Naive thymus-derived CD4-positive, alpha-beta T cell (primary cell): ENCODE measurements around the gene CNNM2. TPM values are rescaled to one million over a fixed set of nuclear protein-coding genes. Genes with fewer than 3 reads are reported as not detected.
A peak's percentile ranks its signal among the peaks of the same experiment; 100 is the strongest.
"Not testable (repeated sequence)": the region's sequence is repeated elsewhere in the genome, so short reads cannot be mapped to it uniquely, and the experiment has no call there.

Experiments used
- ATAC-seq: fragments of 150-1000 bp; cut with Tn5 transposase; 2 replicates; pipeline ENCODE4 v1.10.0; 2021; ENCODE audit warnings: mild to moderate bottlenecking, moderate library complexity
- CTCF ChIA-PET: fragments of 350-600 bp; sonication (Branson Sonifier 250); formaldehyde crosslinking; loops from one replicate; lab custom pipeline; 2021; ENCODE audit warnings: antibody characterized with exemption; lab: Charles Lee
- POLR2A ChIA-PET: fragments of 350-600 bp; sonication (Branson Sonifier 250); formaldehyde crosslinking; loops from one replicate; lab custom pipeline; 2021; ENCODE audit warnings: antibody characterized with exemption, inconsistent platforms; lab: Charles Lee
- DNase-seq, 9 donors: peaks; one replicate each; pipeline versions ENCODE4 v3.0.0 to v3.0.0-alpha.2; 2020 to 2022; ENCODE audit warnings: mixed read lengths in 1 of 9
- H3K27ac ChIP-seq: one replicate; pipeline ENCODE4 v1.7.0; 2013; ENCODE audit warnings: mild to moderate bottlenecking, low read depth, low read length, moderate library complexity
- H3K27me3 ChIP-seq, 2 donors: one replicate each; pipeline ENCODE4 v1.7.0; 2013; ENCODE audit warnings: low read length in 2 of 2, mild to moderate bottlenecking in 2 of 2, moderate library complexity in 2 of 2; ENCODE audit not compliant: control insufficient read depth in 2 of 2, insufficient read depth in 2 of 2
- H3K36me3 ChIP-seq, 3 experiments: 1 replicate in 2 of 3; 2 replicates in 1 of 3; pipeline ENCODE4 v1.7.0; 2013; ENCODE audit warnings: low read length in 3 of 3, mild to moderate bottlenecking in 3 of 3, moderate library complexity in 1 of 3; ENCODE audit not compliant: insufficient read depth in 3 of 3, control insufficient read depth in 2 of 3
- H3K4me1 ChIP-seq, 2 donors: one replicate each; pipeline ENCODE4 v1.7.0; 2013; ENCODE audit warnings: low read length in 2 of 2, mild to moderate bottlenecking in 2 of 2, moderate library complexity in 1 of 2; ENCODE audit not compliant: control insufficient read depth in 2 of 2, insufficient read depth in 2 of 2
- H3K4me3 ChIP-seq: 2 replicates; pipeline ENCODE4 v1.7.0; 2013; ENCODE audit warnings: mild to moderate bottlenecking, low read length
- H3K9me3 ChIP-seq, 3 experiments: 1 replicate in 2 of 3; 2 replicates in 1 of 3; pipeline ENCODE4 v1.7.0; 2013; ENCODE audit warnings: low read length in 3 of 3; ENCODE audit not compliant: control insufficient read depth in 2 of 3
- H3K27ac Mint-ChIP-seq, 9 donors: one replicate each; pipeline ENCODE4 v1.8.0; 2020 to 2022; ENCODE audit warnings: mixed read lengths in 9 of 9, mild to moderate bottlenecking in 8 of 9, moderate library complexity in 5 of 9, inconsistent platforms in 2 of 9
- H3K27me3 Mint-ChIP-seq, 5 donors: one replicate each; pipeline ENCODE4 v1.8.0; 2021 to 2022; ENCODE audit warnings: mixed read lengths in 5 of 5, mild to moderate bottlenecking in 1 of 5
- H3K36me3 Mint-ChIP-seq, 5 donors: one replicate each; pipeline ENCODE4 v1.8.0; 2020 to 2022; ENCODE audit warnings: mixed read lengths in 5 of 5, mild to moderate bottlenecking in 3 of 5, inconsistent platforms in 1 of 5
- H3K4me1 Mint-ChIP-seq, 7 donors: one replicate each; pipeline ENCODE4 v1.8.0; 2020 to 2022; ENCODE audit warnings: mixed read lengths in 7 of 7, mild to moderate bottlenecking in 3 of 7, inconsistent platforms in 1 of 7
- H3K4me3 Mint-ChIP-seq, 10 donors: one replicate each; pipeline ENCODE4 v1.8.0; 2020 to 2022; ENCODE audit warnings: mild to moderate bottlenecking in 10 of 10, mixed read lengths in 10 of 10, moderate library complexity in 6 of 10, inconsistent platforms in 2 of 10
- H3K9me3 Mint-ChIP-seq, 11 donors: one replicate each; pipeline ENCODE4 v1.8.0; 2020 to 2022; ENCODE audit warnings: mixed read lengths in 11 of 11, mild to moderate bottlenecking in 4 of 11, inconsistent platforms in 1 of 11, moderate library complexity in 1 of 11
- intact Hi-C, 2 donors: fragments of 100-400 bp; cut with micrococcal nuclease; formaldehyde crosslinking; loops; one replicate each; pipeline ENCODE4 v1.15.1; 2023
- polyA plus RNA-seq, 2 donors: library from polyadenylated mRNA; unstranded; fragments of 300-500 nt; fragmentation: Illumina TruSeq; gene quantifications; one replicate each; pipeline ENCODE4 v1.2.3, GENCODE V29; 2021
- total RNA-seq, 6 experiments: library from RNA in 5 of 6; stranded (reverse) in 5 of 6; gene quantifications; 1 replicate in 5 of 6; 2 replicates in 1 of 6; pipeline ENCODE4 v1.2.3 and lab custom pipeline; 2021 to 2026

The CNNM2 gene
- total and polyA plus RNA-seq, 7 experiments from 2014 or later: 4.3 to 17.5 (median 9.7) TPM

GRCh38 chr10:103125323-103126267 is 207.5 kb downstream of the CNNM2 start:
- Histone ChIP-seq H3K4me3 (no peak overlapping the region), H3K27me3 (no peaks in the 10 kb centered on the region), H3K27ac (no peak overlapping the region), H3K4me1 (no peaks in the 10 kb centered on the region), H3K36me3 (no peaks in the 10 kb centered on the region), H3K9me3 (no peaks in the 10 kb centered on the region)
- peaks cover 2 to 29% (median 17%) of the 10 kb centered on the region in 7 donors for H3K4me1 Mint-ChIP-seq
- ATAC-seq (peak; percentile 53), DNase-seq (no peak)
- no peaks in the 10 kb centered on the region for H3K9me3 Mint-ChIP-seq
- H3K27ac Mint-ChIP-seq: peak overlapping the region in 3 of 9 donors; percentile 2 to 39 (median 12)
- CTCF ChIA-PET: no interaction called here
- H3K36me3 Mint-ChIP-seq: peaks cover 0 to 12% (median 6%) of the 10 kb centered on the region in 5 donors
- no peaks in the 10 kb centered on the region for H3K27me3 Mint-ChIP-seq
- POLR2A ChIA-PET: interaction anchor here (0.6 kb wide), 2 partner anchors 10 to 57 kb away, joined by 3 read pairs; no protein-coding TSS in a partner anchor
- no peak overlapping the region for H3K4me3 Mint-ChIP-seq
- intact Hi-C loops: no loop called here

GRCh38 chr10:103127241-103127640 is 209.1 kb downstream of the CNNM2 start:
- H3K27ac ChIP-seq: no peak overlapping the region
- H3K36me3 Mint-ChIP-seq: peaks cover 0 to 25% (median 17%) of the 10 kb centered on the region in 5 donors
- no peaks in the 10 kb centered on the region for H3K9me3 Mint-ChIP-seq
- no peaks in the 10 kb centered on the region for H3K4me1 ChIP-seq
- no peak for ATAC-seq
- H3K4me3 Mint-ChIP-seq: no peak overlapping the region
- no peaks in the 10 kb centered on the region for H3K27me3 Mint-ChIP-seq
- ChIA-PET POLR2A (interaction anchor here (0.9 kb wide), 1 partner anchor 515 kb away, joined by 3 read pairs; no protein-coding TSS in a partner anchor), CTCF (no interaction called here)
- H3K9me3 ChIP-seq: no peaks in the 10 kb centered on the region
- H3K4me1 Mint-ChIP-seq: peaks cover 4 to 34% (median 22%) of the 10 kb centered on the region in 7 donors
- H3K27ac Mint-ChIP-seq: peak overlapping the region in 2 of 9 donors; percentile 14 to 15
- H3K27me3 ChIP-seq: no peaks in the 10 kb centered on the region
- no peak for DNase-seq
- intact Hi-C loops: no loop called here
- no peak overlapping the region for H3K4me3 ChIP-seq
- no peaks in the 10 kb centered on the region for H3K36me3 ChIP-seq

GRCh38 chr10:103130180-103130579 is 212.1 kb downstream of the CNNM2 start:
- H3K27ac Mint-ChIP-seq, H3K27me3 Mint-ChIP-seq, H3K27me3 ChIP-seq, H3K36me3 ChIP-seq, H3K4me3 Mint-ChIP-seq, ATAC-seq, H3K9me3 ChIP-seq, H3K9me3 Mint-ChIP-seq, H3K4me1 ChIP-seq, POLR2A ChIA-PET, CTCF ChIA-PET, DNase-seq, H3K27ac ChIP-seq, intact Hi-C loops, H3K4me3 ChIP-seq: not testable (repeated sequence)
- H3K36me3 Mint-ChIP-seq: peaks cover 0 to 46% (median 40%) of the 10 kb centered on the region in 5 donors
- peaks cover 0 to 30% (median 13%) of the 10 kb centered on the region in 7 donors for H3K4me1 Mint-ChIP-seq

- H3K27ac ChIP-seq: no peak overlapping the region
- DNase-seq: no peak
- no peak overlapping the region for H3K4me3 Mint-ChIP-seq
- H3K4me1 ChIP-seq: no peaks in the 10 kb centered on the region
- H3K27me3 Mint-ChIP-seq: no peaks in the 10 kb centered on the region
- peaks cover under 1 to 51% (median 45%) of the 10 kb centered on the region in 5 donors for H3K36me3 Mint-ChIP-seq
- H3K27ac Mint-ChIP-seq: no peak overlapping the region
- POLR2A ChIA-PET: no interaction called here
- H3K27me3 ChIP-seq: no peaks in the 10 kb centered on the region
- no peaks in the 10 kb centered on the region for H3K9me3 ChIP-seq
- CTCF ChIA-PET: no interaction called here
- H3K36me3 ChIP-seq: peaks cover 0 to 6% (median 0%) of the 10 kb centered on the region in 3 experiments
- no peak overlapping the region for H3K4me3 ChIP-seq
- peaks cover 0 to 6% (median 0%) of the 10 kb centered on the region in 11 donors for H3K9me3 Mint-ChIP-seq
- ATAC-seq: no peak
- intact Hi-C loops: no loop called here
- H3K4me1 Mint-ChIP-seq: peaks cover 0 to 28% (median 12%) of the 10 kb centered on the region in 7 donors
Observed at GRCh38 chr10:103130910-103131309, 212.8 kb downstream of the CNNM2 start.

- H3K27ac ChIP-seq, H3K4me3 ChIP-seq, H3K9me3 ChIP-seq, H3K4me3 Mint-ChIP-seq, POLR2A ChIA-PET, ATAC-seq, H3K9me3 Mint-ChIP-seq, intact Hi-C loops, DNase-seq, H3K4me1 ChIP-seq, H3K27me3 ChIP-seq, H3K27me3 Mint-ChIP-seq: not testable (repeated sequence)
- peaks cover 0 to 17% (median 0%) of the 10 kb centered on the region in 3 experiments for H3K36me3 ChIP-seq
- H3K4me1 Mint-ChIP-seq: peaks cover 0 to 30% (median 10%) of the 10 kb centered on the region in 7 donors
- CTCF ChIA-PET: interaction anchor here (0.6 kb wide), 1 partner anchor 8 kb away, joined by 3 read pairs; no protein-coding TSS in a partner anchor
- H3K36me3 Mint-ChIP-seq: peaks cover 5 to 66% (median 54%) of the 10 kb centered on the region in 5 donors
- H3K27ac Mint-ChIP-seq: peak overlapping the region in 3 of 9 donors; percentile 53 to 71 (median 59)
Observed at GRCh38 chr10:103135168-103135567, 217.1 kb downstream of the CNNM2 start.

GRCh38 chr10:103139803-103140202 is 221.7 kb downstream of the CNNM2 start:
- H3K9me3 Mint-ChIP-seq: peaks cover 0 to 8% (median 0%) of the 10 kb centered on the region in 11 donors
- Histone ChIP-seq H3K27me3 (no peaks in the 10 kb centered on the region), H3K27ac (no peak overlapping the region), H3K36me3 (peaks cover 0 to 31% (median 0%) of the 10 kb centered on the region in 3 experiments), H3K9me3 (no peaks in the 10 kb centered on the region), H3K4me3 (no peak overlapping the region), H3K4me1 (no peaks in the 10 kb centered on the region)
- H3K27ac Mint-ChIP-seq: no peak overlapping the region
- no peak overlapping the region for H3K4me3 Mint-ChIP-seq
- ChIA-PET POLR2A (no interaction called here), CTCF (interaction anchor here (0.6 kb wide), 1 partner anchor 282 kb away, joined by 6 read pairs; no protein-coding TSS in a partner anchor)
- DNase-seq (no peak), ATAC-seq (no peak)
- peaks cover 0 to 16% (median 5%) of the 10 kb centered on the region in 7 donors for H3K4me1 Mint-ChIP-seq
- H3K36me3 Mint-ChIP-seq: peaks cover 9 to 44% (median 38%) of the 10 kb centered on the region in 5 donors
- H3K27me3 Mint-ChIP-seq: no peaks in the 10 kb centered on the region
- intact Hi-C loops: no loop called here
